ENCODE results near the gene SH3PXD2B. TPM values are rescaled to one million over a fixed set of nuclear protein-coding genes. Genes with fewer than 3 reads are reported as not detected.
"Not testable (repeated sequence)": the region's sequence is repeated elsewhere in the genome, so short reads cannot be mapped to it uniquely, and the experiment has no call there.

Gene SH3PXD2B
- total RNA-seq, 1 donor from 2014 or later = 30.9 TPM

- Histone ChIP-seq H3K27ac (no peak overlapping the region), H3K9me3 (no peaks in the 10 kb centered on the region), H3K27me3 (no peaks in the 10 kb centered on the region), H3K4me3 (no peak overlapping the region), H3K36me3 (peaks cover 5 to 16% of the 10 kb centered on the region in 2 donors), H3K4me1 (no peaks in the 10 kb centered on the region)
- TF ChIP-seq CTCF (IDR thresholded peaks at IDR 0.05) = peak in 1 of 3 experiments; percentile 20
- no peak for TF ChIP-seq POLR2A (IDR thresholded peaks at IDR 0.05)
- TF ChIP-seq POLR2AphosphoS5 (IDR thresholded peaks at IDR 0.05; ENCODE audit: insufficient read depth in 1 of 2, low read depth in 1 of 2) = no peak
- DNase-seq (ENCODE audit: extremely low spot score in 2 of 2) = no peak
- intact Hi-C loops (cut with DNase I) = no loop called here
Observed at GRCh38 chr5:172370648-172371545, 83.4 kb downstream of the SH3PXD2B start.

- intact Hi-C loops (cut with DNase I) = no loop called here
- Histone ChIP-seq H3K27ac (no peak overlapping the region), H3K4me1 (no peaks in the 10 kb centered on the region), H3K36me3 (peaks cover 5 to 16% of the 10 kb centered on the region in 2 donors), H3K27me3 (no peaks in the 10 kb centered on the region), H3K4me3 (no peak overlapping the region), H3K9me3 (no peaks in the 10 kb centered on the region)
- no peak for DNase-seq (ENCODE audit: extremely low spot score in 2 of 2)
- TF ChIP-seq POLR2AphosphoS5 (IDR thresholded peaks at IDR 0.05; ENCODE audit: insufficient read depth in 1 of 2, low read depth in 1 of 2) (no peak), POLR2A (IDR thresholded peaks at IDR 0.05) (no peak)
Observed at GRCh38 chr5:172370237-172370640, 84.1 kb downstream of the SH3PXD2B start.

GRCh38 chr5:172368699-172369098, 85.6 kb downstream of the SH3PXD2B start:
- H3K9me3 ChIP-seq; H3K27me3 ChIP-seq; intact Hi-C loops (cut with DNase I); H3K4me1 ChIP-seq; H3K4me3 ChIP-seq; DNase-seq (ENCODE audit: extremely low spot score in 2 of 2); H3K27ac ChIP-seq: not testable (repeated sequence)
- peaks cover 5 to 16% of the 10 kb centered on the region in 2 donors for H3K36me3 ChIP-seq

- Histone ChIP-seq H3K27ac (no peak overlapping the region), H3K27me3 (no peaks in the 10 kb centered on the region), H3K9me3 (no peaks in the 10 kb centered on the region), H3K4me3 (no peak overlapping the region), H3K36me3 (peaks cover 0 to 16% of the 10 kb centered on the region in 2 donors), H3K4me1 (no peaks in the 10 kb centered on the region)
- intact Hi-C loops (cut with DNase I) = no loop called here
- TF ChIP-seq POLR2AphosphoS5 (IDR thresholded peaks at IDR 0.05; ENCODE audit: insufficient read depth in 1 of 2, low read depth in 1 of 2) (no peak), CTCF (IDR thresholded peaks at IDR 0.05) (no peak), POLR2A (IDR thresholded peaks at IDR 0.05) (no peak)
- DNase-seq (ENCODE audit: extremely low spot score in 2 of 2) = no peak
Observed at GRCh38 chr5:172365948-172366608, 88.2 kb downstream of the SH3PXD2B start.

GRCh38 chr5:172364773-172365172, 89.6 kb downstream of the SH3PXD2B start:
- DNase-seq (ENCODE audit: extremely low spot score in 2 of 2) = no peak
- Histone ChIP-seq H3K4me3 (no peak overlapping the region), H3K36me3 (peaks cover 0 to 10% of the 10 kb centered on the region in 2 donors), H3K4me1 (no peaks in the 10 kb centered on the region), H3K27me3 (no peaks in the 10 kb centered on the region), H3K9me3 (no peaks in the 10 kb centered on the region), H3K27ac (no peak overlapping the region)
- intact Hi-C loops (cut with DNase I) = no loop called here
- no peak for TF ChIP-seq POLR2AphosphoS5 (IDR thresholded peaks at IDR 0.05; ENCODE audit: insufficient read depth in 1 of 2, low read depth in 1 of 2)
- TF ChIP-seq CTCF (IDR thresholded peaks at IDR 0.05) = no peak
- TF ChIP-seq POLR2A (IDR thresholded peaks at IDR 0.05) = no peak

Measured in vagina (tissue), 2 donors.